NB4 (cell line): ENCODE measurements around the gene RNASE8.

ENCODE experiments used
- CTCF ChIP-seq: IDR thresholded peaks from one replicate; pipeline ENCODE4 v1.5.1; 2012; ENCODE audit warnings: low read depth, low read length
- MAX ChIP-seq: IDR thresholded peaks from 2 replicates; pipeline ENCODE4 v1.6.1; 2011; ENCODE audit warnings: low read depth, low read length
- MYC ChIP-seq: IDR thresholded peaks from 2 replicates; pipeline ENCODE4 v1.6.1; 2011; ENCODE audit warnings: low read depth, low read length
- POLR2A ChIP-seq: IDR thresholded peaks from 2 replicates; pipeline ENCODE4 v1.6.1; 2011; ENCODE audit warnings: mild to moderate bottlenecking; ENCODE audit not compliant: insufficient read length; ENCODE audit errors: extremely low read depth

- TF ChIP-seq CTCF (no peak), POLR2A (peak; percentile 28), MYC (peak; percentile 71), MAX (no peak)
These were observed 13.8 kb downstream of the RNASE8 start for GRCh38 chr14:21071225-21072030.
